Gastroesophageal sphincter (tissue), 3 donors: ENCODE results near the gene DCAF4L1.

ENCODE experiments used
- EP300 ChIP-seq: sonication (generic); formaldehyde crosslinking; IDR thresholded peaks from one replicate; pipeline ENCODE4 v1.6.1; 2017; ENCODE audit warnings: antibody characterized with exemption, mild to moderate bottlenecking
- POLR2A ChIP-seq, 2 donors: fragments of 450-650 bp; IDR thresholded peaks; one replicate each; pipeline ENCODE4 v1.6.1; 2017; ENCODE audit warnings: antibody characterized with exemption in 2 of 2, mild to moderate bottlenecking in 2 of 2, moderate library complexity in 1 of 2
- POLR2AphosphoS5 ChIP-seq: sonication (generic); formaldehyde crosslinking; IDR thresholded peaks from one replicate; pipeline ENCODE4 v1.6.1; 2017; ENCODE audit warnings: antibody characterized with exemption
- TF ChIP-seq, protein P1 (sequence below), 4 experiments: fragments of 200-600 bp in 2 of 4; fragments of 450-650 bp in 2 of 4; sonication (generic) in 1 of 4; IDR thresholded peaks; one replicate each; pipeline ENCODE4 v1.5.1; 2017 to 2019; ENCODE audit warnings: antibody characterized with exemption in 4 of 4, mild to moderate bottlenecking in 2 of 4, moderate library complexity in 2 of 4

DNA sequence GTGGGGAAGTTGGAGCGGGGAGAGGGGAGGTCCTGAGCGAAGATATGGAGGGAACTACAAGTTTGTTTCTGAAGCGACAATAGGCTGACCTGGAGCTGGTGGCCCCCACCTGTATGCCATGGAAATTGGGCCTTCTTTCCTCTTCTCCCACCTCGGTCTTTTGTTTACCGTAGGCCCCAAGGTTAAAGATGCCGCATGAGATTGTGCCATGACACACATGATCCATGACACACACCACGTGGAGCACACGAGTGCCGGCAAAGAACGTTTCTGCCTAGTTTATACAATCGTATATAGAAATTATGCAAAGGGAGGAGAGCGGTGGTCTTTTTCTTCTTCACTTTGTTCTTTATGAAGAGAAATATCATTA is 45.9 kb upstream of the DCAF4L1 start:
- TF ChIP-seq, protein P1, sequence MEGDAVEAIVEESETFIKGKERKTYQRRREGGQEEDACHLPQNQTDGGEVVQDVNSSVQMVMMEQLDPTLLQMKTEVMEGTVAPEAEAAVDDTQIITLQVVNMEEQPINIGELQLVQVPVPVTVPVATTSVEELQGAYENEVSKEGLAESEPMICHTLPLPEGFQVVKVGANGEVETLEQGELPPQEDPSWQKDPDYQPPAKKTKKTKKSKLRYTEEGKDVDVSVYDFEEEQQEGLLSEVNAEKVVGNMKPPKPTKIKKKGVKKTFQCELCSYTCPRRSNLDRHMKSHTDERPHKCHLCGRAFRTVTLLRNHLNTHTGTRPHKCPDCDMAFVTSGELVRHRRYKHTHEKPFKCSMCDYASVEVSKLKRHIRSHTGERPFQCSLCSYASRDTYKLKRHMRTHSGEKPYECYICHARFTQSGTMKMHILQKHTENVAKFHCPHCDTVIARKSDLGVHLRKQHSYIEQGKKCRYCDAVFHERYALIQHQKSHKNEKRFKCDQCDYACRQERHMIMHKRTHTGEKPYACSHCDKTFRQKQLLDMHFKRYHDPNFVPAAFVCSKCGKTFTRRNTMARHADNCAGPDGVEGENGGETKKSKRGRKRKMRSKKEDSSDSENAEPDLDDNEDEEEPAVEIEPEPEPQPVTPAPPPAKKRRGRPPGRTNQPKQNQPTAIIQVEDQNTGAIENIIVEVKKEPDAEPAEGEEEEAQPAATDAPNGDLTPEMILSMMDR (IDR thresholded peaks at IDR 0.05) = no peak
- TF ChIP-seq POLR2A (IDR thresholded peaks at IDR 0.05) (no peak), POLR2AphosphoS5 (no peak), EP300 (no peak)
